ENCODE results near the gene NXT1. TPM values are rescaled to one million over a fixed set of nuclear protein-coding genes. Genes with fewer than 3 reads are reported as not detected.
"Not testable (repeated sequence)": the region's sequence is repeated elsewhere in the genome, so short reads cannot be mapped to it uniquely, and the experiment has no call there.

Gene NXT1
- total and polyA plus RNA-seq, 4 donors: 11.9 to 18.7 (median 14.0) TPM

- intact Hi-C loops (cut with DNase I): loop anchor here (5.0 to 10.0 kb wide), 3 partner anchors 75 to 1013 kb away; no protein-coding TSS in a partner anchor
- H3K36me3 ChIP-seq (ENCODE audit: control insufficient read depth in 1 of 2, insufficient read depth in 2 of 2, low read length in 1 of 2): no peaks in the 10 kb centered on the region
- ATAC-seq (ENCODE audit: low FRiP score) (no peak), DNase-seq (no peak)
- WGBS, 2 donors: 95 to 97% methylated on average over 6 of the region's 6 CpGs
- no peaks in the 10 kb centered on the region for H3K4me1 ChIP-seq (ENCODE audit: control insufficient read depth in 1 of 2, insufficient read depth in 2 of 2, low read length in 2 of 2)
- H3K27me3 ChIP-seq (ENCODE audit: control insufficient read depth in 1 of 2, insufficient read depth in 2 of 2, low read length in 1 of 2): no peaks in the 10 kb centered on the region
- no peaks in the 10 kb centered on the region for H3K9me3 ChIP-seq (ENCODE audit: control insufficient read depth, low read length)
- H3K4me3 ChIP-seq (ENCODE audit: low read length in 2 of 2): no peak overlapping the region
- H3K27ac ChIP-seq (ENCODE audit: low read depth in 1 of 2, low read length in 2 of 2): no peak overlapping the region
Observed at GRCh38 chr20:23347791-23348190, 2.8 kb upstream of the NXT1 start.

GRCh38 chr20:23348510-23348909 is 2.1 kb upstream of the NXT1 start:
- H3K36me3 ChIP-seq (ENCODE audit: control insufficient read depth in 1 of 2, insufficient read depth in 2 of 2, low read length in 1 of 2); H3K9me3 ChIP-seq (ENCODE audit: control insufficient read depth, low read length); ATAC-seq (ENCODE audit: low FRiP score); H3K4me3 ChIP-seq (ENCODE audit: low read length in 2 of 2); DNase-seq; H3K4me1 ChIP-seq (ENCODE audit: control insufficient read depth in 1 of 2, insufficient read depth in 2 of 2, low read length in 2 of 2); H3K27me3 ChIP-seq (ENCODE audit: control insufficient read depth in 1 of 2, insufficient read depth in 2 of 2, low read length in 1 of 2): not testable (repeated sequence)
- H3K27ac ChIP-seq (ENCODE audit: low read depth in 1 of 2, low read length in 2 of 2): peak overlapping the region; percentile 8 to 64
- intact Hi-C loops (cut with DNase I): loop anchor here (5.0 to 10.0 kb wide), 3 partner anchors 76 to 1014 kb away; no protein-coding TSS in a partner anchor
- WGBS, 2 donors: 91 to 92% methylated on average over 6 of the region's 6 CpGs

- no peaks in the 10 kb centered on the region for H3K4me1 ChIP-seq (ENCODE audit: control insufficient read depth in 1 of 2, insufficient read depth in 2 of 2, low read length in 2 of 2)
- H3K4me3 ChIP-seq (ENCODE audit: low read length in 2 of 2): peak overlapping the region; percentile 11 to 42
- ATAC-seq (ENCODE audit: low FRiP score) (peak; percentile 91), DNase-seq (peak; percentile 91)
- 4 to 5% methylated on average over 22 to 23 of the region's 23 CpGs for WGBS, 2 donors
- no peaks in the 10 kb centered on the region for H3K9me3 ChIP-seq (ENCODE audit: control insufficient read depth, low read length)
- no peaks in the 10 kb centered on the region for H3K27me3 ChIP-seq (ENCODE audit: control insufficient read depth in 1 of 2, insufficient read depth in 2 of 2, low read length in 1 of 2)
- H3K27ac ChIP-seq (ENCODE audit: low read depth in 1 of 2, low read length in 2 of 2): peak overlapping the region; percentile 86 to 91
- intact Hi-C loops (cut with DNase I): loop anchor here (5.0 to 10.0 kb wide), 5 partner anchors 77 to 1015 kb away; no protein-coding TSS in a partner anchor
- H3K36me3 ChIP-seq (ENCODE audit: control insufficient read depth in 1 of 2, insufficient read depth in 2 of 2, low read length in 1 of 2): peaks cover 2 to 3% of the 10 kb centered on the region in 2 donors
Observed at GRCh38 chr20:23349338-23350195, 1.0 kb upstream of the NXT1 start.

- Histone ChIP-seq H3K9me3 (ENCODE audit: control insufficient read depth, low read length) (no peaks in the 10 kb centered on the region), H3K36me3 (ENCODE audit: control insufficient read depth in 1 of 2, insufficient read depth in 2 of 2, low read length in 1 of 2) (peaks cover 2 to 3% of the 10 kb centered on the region in 2 donors), H3K4me1 (ENCODE audit: control insufficient read depth in 1 of 2, insufficient read depth in 2 of 2, low read length in 2 of 2) (no peaks in the 10 kb centered on the region), H3K4me3 (ENCODE audit: low read length in 2 of 2) (peak overlapping the region; percentile 66 to 73), H3K27me3 (ENCODE audit: control insufficient read depth in 1 of 2, insufficient read depth in 2 of 2, low read length in 1 of 2) (no peaks in the 10 kb centered on the region), H3K27ac (ENCODE audit: low read depth in 1 of 2, low read length in 2 of 2) (peak overlapping the region; percentile 16 to 87)
- intact Hi-C loops (cut with DNase I): loop anchor here (5.0 to 10.0 kb wide), 2 partner anchors 196 to 299 kb away; no protein-coding TSS in a partner anchor
- peak; percentile 73 to 82 for DNase-seq
- ATAC-seq (ENCODE audit: low FRiP score): peak; percentile 53
- 2% methylated on average over 55 to 64 of the region's 64 CpGs for WGBS, 2 donors
Observed at GRCh38 chr20:23350904-23351838, 580 bp downstream of the NXT1 start.

- no peaks in the 10 kb centered on the region for H3K4me1 ChIP-seq (ENCODE audit: control insufficient read depth in 1 of 2, insufficient read depth in 2 of 2, low read length in 2 of 2)
- no peak overlapping the region for H3K4me3 ChIP-seq (ENCODE audit: low read length in 2 of 2)
- no peak overlapping the region for H3K27ac ChIP-seq (ENCODE audit: low read depth in 1 of 2, low read length in 2 of 2)
- H3K27me3 ChIP-seq (ENCODE audit: control insufficient read depth in 1 of 2, insufficient read depth in 2 of 2, low read length in 1 of 2): no peaks in the 10 kb centered on the region
- intact Hi-C loops (cut with DNase I): loop anchor here in 1 of 2 donors (10.0 kb wide), 1 partner anchor 201 kb away; no protein-coding TSS in a partner anchor
- H3K36me3 ChIP-seq (ENCODE audit: control insufficient read depth in 1 of 2, insufficient read depth in 2 of 2, low read length in 1 of 2): peaks cover 2 to 3% of the 10 kb centered on the region in 2 donors
- H3K9me3 ChIP-seq (ENCODE audit: control insufficient read depth, low read length): no peaks in the 10 kb centered on the region
- no peak for ATAC-seq (ENCODE audit: low FRiP score)
- WGBS, 2 donors: 68 to 72% methylated on average over 27 of the region's 27 CpGs
- DNase-seq: no peak
Observed at GRCh38 chr20:23356203-23356602, 5.6 kb downstream of the NXT1 start.

- DNase-seq (peak; percentile 100), ATAC-seq (ENCODE audit: low FRiP score) (peak; percentile 91)
- intact Hi-C loops (cut with DNase I): loop anchor here in 1 of 2 donors (10.0 kb wide), 1 partner anchor 203 kb away; no protein-coding TSS in a partner anchor
- Histone ChIP-seq H3K27me3 (ENCODE audit: control insufficient read depth in 1 of 2, insufficient read depth in 2 of 2, low read length in 1 of 2) (no peaks in the 10 kb centered on the region), H3K4me3 (ENCODE audit: low read length in 2 of 2) (peak overlapping the region; percentile 66 to 79), H3K27ac (ENCODE audit: low read depth in 1 of 2, low read length in 2 of 2) (peak overlapping the region; percentile 95 to 98), H3K4me1 (ENCODE audit: control insufficient read depth in 1 of 2, insufficient read depth in 2 of 2, low read length in 2 of 2) (no peaks in the 10 kb centered on the region), H3K9me3 (ENCODE audit: control insufficient read depth, low read length) (no peaks in the 10 kb centered on the region), H3K36me3 (ENCODE audit: control insufficient read depth in 1 of 2, insufficient read depth in 2 of 2, low read length in 1 of 2) (peaks cover 2 to 3% of the 10 kb centered on the region in 2 donors)
- 0% methylated on average over 71 of the region's 71 CpGs for WGBS, 2 donors
Observed at GRCh38 chr20:23357767-23358562, 7.4 kb downstream of the NXT1 start.

- H3K4me3 ChIP-seq (ENCODE audit: low read length in 2 of 2): peak overlapping the region in 1 of 2 donors; percentile 19
- no peaks in the 10 kb centered on the region for H3K27me3 ChIP-seq (ENCODE audit: control insufficient read depth in 1 of 2, insufficient read depth in 2 of 2, low read length in 1 of 2)
- intact Hi-C loops (cut with DNase I): loop anchor here in 1 of 2 donors (10.0 kb wide), 1 partner anchor 204 kb away; no protein-coding TSS in a partner anchor
- no peaks in the 10 kb centered on the region for H3K4me1 ChIP-seq (ENCODE audit: control insufficient read depth in 1 of 2, insufficient read depth in 2 of 2, low read length in 2 of 2)
- no peak overlapping the region for H3K27ac ChIP-seq (ENCODE audit: low read depth in 1 of 2, low read length in 2 of 2)
- WGBS, 2 donors: 28 to 30% methylated on average over 6 of the region's 6 CpGs
- peaks cover 2 to 3% of the 10 kb centered on the region in 2 donors for H3K36me3 ChIP-seq (ENCODE audit: control insufficient read depth in 1 of 2, insufficient read depth in 2 of 2, low read length in 1 of 2)
- ATAC-seq (ENCODE audit: low FRiP score) (no peak), DNase-seq (no peak)
- H3K9me3 ChIP-seq (ENCODE audit: control insufficient read depth, low read length): no peaks in the 10 kb centered on the region
Observed at GRCh38 chr20:23358563-23358906, 7.9 kb downstream of the NXT1 start.

Data from aorta (tissue), 5 donors.